ENCODE data around the gene DELE1.
A peak's percentile ranks its signal among the peaks of the same experiment; 100 is the strongest.

The DELE1 gene

GRCh38 chr5:141945511-141946051 lies 21.9 kb downstream of the DELE1 start:
- Histone ChIP-seq H3K27me3 (ENCODE audit: low read depth) (no peaks in the 10 kb centered on the region), H3K9me3 (no peaks in the 10 kb centered on the region), H3K4me1 (no peaks in the 10 kb centered on the region), H3K4me3 (no peak overlapping the region), H3K36me3 (replicated peaks) (no peaks in the 10 kb centered on the region)
- in situ Hi-C loops (cut with MboI; ENCODE audit: low sequenced_read_pairs) = no loop called here
- no peak for DNase-seq (ENCODE audit: low spot score in 2 of 2)

DNA sequence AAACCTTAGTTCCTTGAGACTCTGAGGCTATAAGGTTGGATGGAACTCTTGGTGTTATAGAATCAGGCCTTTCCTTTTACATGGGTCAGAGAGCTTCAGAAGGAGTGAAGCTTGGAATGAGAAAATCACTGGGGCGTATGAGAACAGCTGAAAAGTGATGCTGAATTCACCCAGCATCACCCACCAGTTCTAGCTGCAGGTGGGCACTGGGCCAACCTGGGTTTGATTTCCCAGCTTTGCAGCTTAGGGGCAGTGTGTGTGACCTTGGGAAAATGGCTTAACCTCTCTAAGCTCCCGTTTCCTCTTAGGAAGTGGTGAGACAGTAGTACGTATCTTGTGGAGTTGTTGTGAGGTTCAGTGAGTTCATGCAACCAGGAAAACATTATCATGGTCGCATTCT lies 23.6 kb downstream of the DELE1 start:
- DNase-seq (ENCODE audit: low spot score in 2 of 2) = no peak
- Histone ChIP-seq H3K36me3 (replicated peaks) (no peaks in the 10 kb centered on the region), H3K4me1 (no peaks in the 10 kb centered on the region), H3K4me3 (no peak overlapping the region), H3K27me3 (ENCODE audit: low read depth) (no peaks in the 10 kb centered on the region), H3K9me3 (no peaks in the 10 kb centered on the region)
- in situ Hi-C loops (cut with MboI; ENCODE audit: low sequenced_read_pairs) = no loop called here

DNA sequence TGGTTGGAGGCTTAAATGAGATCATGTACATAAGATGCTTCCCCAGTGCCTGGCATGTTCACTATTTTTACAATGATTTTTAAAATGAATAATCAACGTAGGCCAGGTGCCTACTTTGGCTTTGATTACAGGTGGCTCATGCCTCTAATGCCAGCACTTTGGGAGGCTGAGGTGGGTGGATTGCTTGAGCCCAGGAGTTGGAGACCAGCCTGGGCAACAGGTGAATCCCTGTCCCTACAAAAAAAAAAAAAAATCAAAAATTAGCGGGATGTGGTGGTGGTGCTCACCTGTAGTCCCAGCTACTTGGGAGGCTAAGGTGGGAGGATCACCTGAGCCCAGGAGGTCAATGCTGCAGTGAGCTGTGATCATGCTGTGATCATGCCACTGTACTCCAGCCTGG lies 25.1 kb downstream of the DELE1 start:
- Histone ChIP-seq H3K36me3 (replicated peaks) (no peaks in the 10 kb centered on the region), H3K4me1 (no peaks in the 10 kb centered on the region), H3K27me3 (ENCODE audit: low read depth) (no peaks in the 10 kb centered on the region), H3K4me3 (no peak overlapping the region), H3K9me3 (no peaks in the 10 kb centered on the region)
- in situ Hi-C loops (cut with MboI; ENCODE audit: low sequenced_read_pairs) = no loop called here
- no peak for DNase-seq (ENCODE audit: low spot score in 2 of 2)

DNA sequence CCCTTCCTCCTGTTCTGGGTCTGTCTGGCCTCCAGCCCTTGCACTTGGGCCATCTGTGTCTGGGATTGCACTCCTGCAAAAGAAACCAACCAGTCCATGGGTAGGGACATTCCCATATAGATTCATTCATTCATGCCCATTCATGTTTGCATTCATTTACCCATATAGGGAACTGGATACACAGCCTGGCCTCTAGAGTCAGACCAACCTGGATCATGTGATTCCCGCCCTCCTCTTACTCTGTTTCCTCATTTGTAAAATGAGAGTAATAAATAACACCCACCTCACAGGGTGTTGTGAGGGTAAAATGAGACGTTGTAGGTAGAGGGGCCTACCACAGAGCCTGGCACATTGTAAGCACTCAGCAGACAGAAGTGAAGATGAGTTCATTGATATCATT lies 25.8 kb downstream of the DELE1 start:
- Histone ChIP-seq H3K4me3 (no peak overlapping the region), H3K27me3 (ENCODE audit: low read depth) (no peaks in the 10 kb centered on the region), H3K9me3 (no peaks in the 10 kb centered on the region), H3K36me3 (replicated peaks) (no peaks in the 10 kb centered on the region), H3K4me1 (no peaks in the 10 kb centered on the region)
- no peak for DNase-seq (ENCODE audit: low spot score in 2 of 2)
- in situ Hi-C loops (cut with MboI; ENCODE audit: low sequenced_read_pairs) = no loop called here

DNA sequence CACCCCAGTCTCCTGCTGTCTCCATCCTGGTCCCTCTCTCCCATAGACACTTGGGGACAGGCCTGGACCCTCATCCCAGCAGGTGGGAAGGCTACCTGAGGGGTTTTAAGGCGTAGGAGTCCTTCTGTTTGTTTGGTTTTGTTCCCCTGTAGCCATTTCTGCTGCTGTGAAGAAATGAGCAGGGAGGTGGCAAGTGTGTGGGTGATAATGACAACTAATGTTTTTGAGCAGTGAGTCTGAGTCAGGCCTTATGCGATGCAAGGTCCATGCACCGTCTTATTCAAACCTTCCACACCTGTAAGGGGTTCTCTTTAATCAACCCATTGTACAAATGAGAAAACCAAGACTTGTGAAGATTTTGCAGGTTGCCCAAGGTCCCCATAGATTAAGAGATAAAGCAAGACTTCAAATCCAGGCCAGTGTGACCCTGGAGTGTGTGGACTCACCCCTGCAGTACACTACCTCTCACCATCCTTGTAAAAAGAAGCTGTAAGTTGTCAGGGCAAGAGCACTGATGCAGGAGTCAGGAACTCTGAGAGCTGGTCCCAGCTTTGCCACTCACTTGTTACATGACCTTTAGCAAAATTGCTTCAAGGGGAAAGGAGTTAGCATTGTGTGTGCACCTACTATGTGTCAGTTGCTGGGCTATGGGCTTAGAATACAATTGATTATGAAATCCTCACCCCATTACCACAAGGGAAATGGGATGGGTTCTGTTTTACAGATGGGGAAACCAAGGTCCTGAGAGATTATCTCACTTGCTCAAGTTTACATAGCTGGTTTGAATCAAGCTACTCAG lies 26.7 kb downstream of the DELE1 start:
- in situ Hi-C loops (cut with MboI; ENCODE audit: low sequenced_read_pairs) = no loop called here

GRCh38 chr5:141951332-141951781 lies 27.7 kb downstream of the DELE1 start:
- in situ Hi-C loops (cut with MboI; ENCODE audit: low sequenced_read_pairs) = no loop called here
- H3K27me3 ChIP-seq (ENCODE audit: low read depth) = no peaks in the 10 kb centered on the region
- H3K4me3 ChIP-seq = no peak overlapping the region
- no peaks in the 10 kb centered on the region for H3K4me1 ChIP-seq
- H3K9me3 ChIP-seq = no peaks in the 10 kb centered on the region
- DNase-seq (ENCODE audit: low spot score in 2 of 2) = peak in 1 of 2 experiments; percentile 70
- no peaks in the 10 kb centered on the region for H3K36me3 ChIP-seq (replicated peaks)

More for the DNA sequence above, 26.7 kb downstream of the DELE1 start:
- no peaks in the 10 kb centered on the region for H3K27me3 ChIP-seq (ENCODE audit: low read depth)
- H3K9me3 ChIP-seq = no peaks in the 10 kb centered on the region
- H3K4me3 ChIP-seq = no peak overlapping the region
- no peaks in the 10 kb centered on the region for H3K4me1 ChIP-seq
- no peak for DNase-seq (ENCODE audit: low spot score in 2 of 2)
- no peaks in the 10 kb centered on the region for H3K36me3 ChIP-seq (replicated peaks)

DNA sequence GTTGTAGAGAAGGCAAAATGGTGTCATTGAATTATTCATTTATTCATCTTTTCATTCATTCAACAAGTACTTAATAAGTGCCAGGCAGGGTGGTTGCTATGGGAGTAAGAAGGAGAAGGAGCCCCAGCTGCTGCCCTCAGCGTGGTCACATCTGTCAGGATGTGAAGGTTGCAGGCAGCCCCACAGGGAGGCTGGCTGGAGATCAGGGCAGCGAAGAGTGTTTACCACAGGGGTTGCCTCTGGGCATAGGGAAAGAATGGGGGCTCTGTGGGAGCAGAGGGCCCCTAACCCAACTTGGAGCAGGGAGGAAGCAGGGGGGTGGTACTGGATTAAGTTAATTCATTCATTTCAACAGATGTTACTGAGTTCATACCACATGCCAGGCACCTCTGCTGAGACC lies 28.3 kb downstream of the DELE1 start:
- in situ Hi-C loops (cut with MboI; ENCODE audit: low sequenced_read_pairs) = no loop called here
- no peak overlapping the region for H3K4me3 ChIP-seq
- no peaks in the 10 kb centered on the region for H3K27me3 ChIP-seq (ENCODE audit: low read depth)
- H3K36me3 ChIP-seq (replicated peaks) = no peaks in the 10 kb centered on the region
- no peaks in the 10 kb centered on the region for H3K9me3 ChIP-seq
- H3K4me1 ChIP-seq = no peaks in the 10 kb centered on the region
- no peak for DNase-seq (ENCODE audit: low spot score in 2 of 2)

DNA sequence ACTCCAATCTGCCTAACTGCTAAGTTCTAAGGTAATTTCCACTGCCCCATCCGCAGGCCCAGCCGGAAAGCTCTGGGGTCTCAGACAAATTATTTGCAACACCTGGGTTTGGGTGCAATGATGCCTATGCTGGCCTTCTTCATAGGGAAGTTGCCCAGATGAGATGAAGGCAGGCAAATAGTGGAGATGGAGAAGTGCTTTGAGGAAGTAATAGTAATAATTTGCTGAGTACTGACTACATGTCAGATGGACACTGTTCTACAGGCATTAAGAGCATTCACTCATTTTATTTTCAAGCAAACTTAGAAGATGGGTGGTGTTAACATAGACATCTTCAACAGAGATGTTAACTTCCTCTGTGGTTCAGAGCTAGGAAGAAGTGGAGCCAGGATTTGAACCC lies 30.5 kb downstream of the DELE1 start:
- in situ Hi-C loops (cut with MboI; ENCODE audit: low sequenced_read_pairs) = no loop called here
- H3K4me1 ChIP-seq = no peaks in the 10 kb centered on the region
- no peaks in the 10 kb centered on the region for H3K27me3 ChIP-seq (ENCODE audit: low read depth)
- H3K9me3 ChIP-seq = no peaks in the 10 kb centered on the region
- no peak for DNase-seq (ENCODE audit: low spot score in 2 of 2)
- H3K4me3 ChIP-seq = no peak overlapping the region
- H3K36me3 ChIP-seq (replicated peaks) = no peaks in the 10 kb centered on the region

GRCh38 chr5:141957367-141957996 lies 33.8 kb downstream of the DELE1 start:
- Histone ChIP-seq H3K4me3 (no peak overlapping the region), H3K4me1 (no peaks in the 10 kb centered on the region; the same call in 1 of the 2 replicates), H3K36me3 (replicated peaks) (no peaks in the 10 kb centered on the region), H3K27me3 (ENCODE audit: low read depth) (no peaks in the 10 kb centered on the region), H3K9me3 (no peaks in the 10 kb centered on the region)
- DNase-seq (ENCODE audit: low spot score in 2 of 2) = no peak
- in situ Hi-C loops (cut with MboI; ENCODE audit: low sequenced_read_pairs) = loop anchor here (5.0 kb wide), 1 partner anchor 265 kb away; no protein-coding TSS in a partner anchor

DNA sequence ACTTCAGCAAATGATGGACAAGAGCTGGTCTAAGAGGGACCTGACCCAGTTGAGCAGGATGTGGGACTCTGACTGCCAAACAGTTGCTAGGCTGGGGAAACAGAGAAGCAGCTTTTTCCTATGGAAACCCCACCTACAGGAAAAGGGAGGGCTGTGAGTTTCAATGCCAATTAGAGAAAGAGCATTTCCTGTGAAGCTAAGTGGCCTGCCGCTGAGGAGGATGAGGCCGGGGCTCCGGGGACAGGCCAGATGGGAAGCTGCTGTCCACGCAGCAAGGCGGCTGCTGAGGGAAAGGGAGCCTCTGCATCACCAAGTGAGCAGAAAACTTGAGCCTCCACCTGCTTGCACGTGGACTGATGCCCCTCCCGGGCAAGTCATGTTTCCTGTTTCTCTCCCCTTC lies 34.4 kb downstream of the DELE1 start, which contains the start of gene PCDH12:
Gene PCDH12, minus strand, starts transcription at position 90 of the 400 bp plus-strand sequence. CDS start 351 bp downstream, outside the sequence.
- H3K36me3 ChIP-seq (replicated peaks) = no peaks in the 10 kb centered on the region
- in situ Hi-C loops (cut with MboI; ENCODE audit: low sequenced_read_pairs) = loop anchor here (5.0 kb wide), 1 partner anchor 266 kb away; no protein-coding TSS in a partner anchor
- DNase-seq (ENCODE audit: low spot score in 2 of 2) = no peak
- no peak within 1 kb of the TSS for H3K4me3 ChIP-seq
- no peaks in the 10 kb centered on the region for H3K27me3 ChIP-seq (ENCODE audit: low read depth)
- no peaks in the 10 kb centered on the region for H3K9me3 ChIP-seq
- H3K4me1 ChIP-seq = no peaks in the 10 kb centered on the region; the same call in 1 of the 2 replicates

DNA sequence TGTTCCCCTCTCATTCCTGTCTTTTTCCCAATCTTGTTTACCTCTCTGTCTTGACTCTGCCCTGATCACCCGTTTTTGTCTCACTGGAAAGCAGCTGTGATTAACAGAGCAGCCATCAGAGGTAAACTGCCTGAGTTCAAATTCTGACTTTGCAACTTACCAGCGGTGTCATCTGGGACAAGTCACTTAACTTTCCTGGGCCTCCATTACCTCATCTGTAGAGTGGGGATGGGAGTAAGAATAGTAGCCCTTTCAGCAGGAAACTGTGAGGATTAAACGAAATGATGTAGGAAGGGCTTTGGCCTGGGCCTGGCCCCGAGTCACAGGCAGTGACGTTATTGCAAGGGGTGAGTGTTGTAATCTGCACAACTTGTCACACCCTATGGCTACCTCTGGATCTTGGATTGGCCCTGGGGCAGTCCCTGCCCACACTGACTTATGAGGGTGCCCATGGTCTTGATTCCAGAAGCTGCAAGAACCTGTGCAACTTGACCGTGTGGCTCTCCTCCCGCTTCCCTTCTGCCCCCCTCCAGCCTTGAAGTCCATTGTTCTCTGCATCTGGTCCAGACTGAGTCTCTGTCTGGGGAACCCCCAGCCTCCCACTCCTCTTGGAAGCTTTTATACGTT lies 35.0 kb downstream of the DELE1 start:
- no peak overlapping the region for H3K4me3 ChIP-seq
- no peak for DNase-seq (ENCODE audit: low spot score in 2 of 2)
- H3K36me3 ChIP-seq (replicated peaks) = no peaks in the 10 kb centered on the region
- H3K9me3 ChIP-seq = no peaks in the 10 kb centered on the region
- in situ Hi-C loops (cut with MboI; ENCODE audit: low sequenced_read_pairs) = loop anchor here (5.0 kb wide), 1 partner anchor 266 kb away; no protein-coding TSS in a partner anchor
- no peaks in the 10 kb centered on the region for H3K27me3 ChIP-seq (ENCODE audit: low read depth)
- H3K4me1 ChIP-seq = no peaks in the 10 kb centered on the region; the same call in 1 of the 2 replicates

- in situ Hi-C loops (cut with MboI; ENCODE audit: low sequenced_read_pairs) = no loop called here
- DNase-seq (ENCODE audit: low spot score in 2 of 2) = peak in 1 of 2 experiments; percentile 49
- no peaks in the 10 kb centered on the region for H3K27me3 ChIP-seq (ENCODE audit: low read depth)
- no peaks in the 10 kb centered on the region for H3K36me3 ChIP-seq (replicated peaks)
- no peaks in the 10 kb centered on the region; the same call in 1 of the 2 replicates for H3K4me1 ChIP-seq
- no peaks in the 10 kb centered on the region for H3K9me3 ChIP-seq
- H3K4me3 ChIP-seq = no peak overlapping the region
Observed at GRCh38 chr5:141960018-141960417, 36.3 kb downstream of the DELE1 start.

DNA sequence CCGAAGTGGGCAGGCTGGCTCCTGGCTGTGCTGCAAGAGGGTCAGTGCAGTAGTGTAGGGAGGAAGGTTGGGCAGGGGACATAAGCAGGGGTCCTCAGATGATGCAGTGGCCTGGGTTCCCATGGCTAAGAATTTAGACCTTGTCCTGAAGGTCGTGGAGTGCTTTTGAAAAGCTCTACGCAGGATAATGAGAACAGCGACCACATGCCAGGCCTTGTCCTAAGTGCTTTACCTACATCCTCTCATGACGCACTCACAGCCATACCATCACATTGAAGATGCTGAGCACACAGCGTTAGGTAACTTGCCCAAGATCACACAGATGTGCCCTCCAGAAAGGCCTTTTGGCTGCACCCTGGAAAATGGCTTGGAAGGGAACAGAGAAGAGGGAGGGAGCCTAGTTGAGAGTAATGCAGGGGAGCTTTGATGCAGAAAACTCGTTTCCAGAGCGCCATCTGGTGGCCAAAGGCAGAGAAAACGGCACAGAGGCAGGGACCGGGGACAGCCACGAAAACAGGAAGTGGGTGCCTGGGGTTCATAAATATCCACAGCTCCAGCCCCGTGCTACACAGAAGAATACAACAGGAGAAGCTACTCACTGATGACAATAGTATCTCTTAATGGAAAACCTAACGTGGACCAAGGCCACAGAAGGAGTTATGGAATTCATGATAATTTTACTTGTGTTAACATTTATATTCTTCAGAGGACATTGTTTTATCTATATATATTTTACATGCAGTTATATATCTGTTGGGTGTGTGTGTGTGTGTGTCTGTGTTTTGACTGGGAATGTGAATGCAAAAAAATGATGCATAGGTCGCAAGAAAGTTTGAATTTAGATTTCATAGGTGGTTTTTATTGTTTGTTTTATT lies 37.0 kb downstream of the DELE1 start:
- Histone ChIP-seq H3K36me3 (replicated peaks) (no peaks in the 10 kb centered on the region), H3K9me3 (no peaks in the 10 kb centered on the region), H3K4me3 (no peak overlapping the region), H3K4me1 (no peaks in the 10 kb centered on the region; the same call in 1 of the 2 replicates), H3K27me3 (ENCODE audit: low read depth) (no peaks in the 10 kb centered on the region)
- DNase-seq (ENCODE audit: low spot score in 2 of 2) = peak; percentile 76 to 92
- in situ Hi-C loops (cut with MboI; ENCODE audit: low sequenced_read_pairs) = no loop called here
